Measurements from ENCODE around the gene CTDSPL.

CTDSPL gene

GRCh38 chr3:37943631-37944314 is 82.1 kb downstream of the CTDSPL start:
- no peak for DNase-seq (ENCODE audit: low read depth)

DNA sequence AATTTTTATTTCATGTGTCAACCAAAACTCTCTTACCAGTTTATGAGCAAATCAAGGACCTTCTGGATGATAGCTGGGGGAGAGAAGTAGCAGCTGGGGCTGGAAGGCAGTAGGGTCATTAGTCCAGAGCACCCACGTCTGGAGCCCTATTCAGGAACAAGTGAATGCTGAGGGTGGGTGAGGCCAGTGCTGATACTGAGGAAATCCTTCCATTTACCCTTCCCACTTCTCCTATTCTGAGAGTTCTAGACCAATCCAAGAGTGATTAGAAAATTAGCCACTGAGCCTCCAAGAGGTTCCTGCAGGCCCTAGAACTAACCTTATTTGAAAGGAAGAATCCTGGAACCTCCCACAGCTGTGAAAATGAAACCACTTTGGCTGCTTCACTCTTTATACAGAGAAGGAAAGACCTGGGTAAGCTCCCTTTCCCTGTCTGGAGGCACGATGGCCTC is 82.7 kb downstream of the CTDSPL start:
- DNase-seq (ENCODE audit: low read depth): no peak

DNA sequence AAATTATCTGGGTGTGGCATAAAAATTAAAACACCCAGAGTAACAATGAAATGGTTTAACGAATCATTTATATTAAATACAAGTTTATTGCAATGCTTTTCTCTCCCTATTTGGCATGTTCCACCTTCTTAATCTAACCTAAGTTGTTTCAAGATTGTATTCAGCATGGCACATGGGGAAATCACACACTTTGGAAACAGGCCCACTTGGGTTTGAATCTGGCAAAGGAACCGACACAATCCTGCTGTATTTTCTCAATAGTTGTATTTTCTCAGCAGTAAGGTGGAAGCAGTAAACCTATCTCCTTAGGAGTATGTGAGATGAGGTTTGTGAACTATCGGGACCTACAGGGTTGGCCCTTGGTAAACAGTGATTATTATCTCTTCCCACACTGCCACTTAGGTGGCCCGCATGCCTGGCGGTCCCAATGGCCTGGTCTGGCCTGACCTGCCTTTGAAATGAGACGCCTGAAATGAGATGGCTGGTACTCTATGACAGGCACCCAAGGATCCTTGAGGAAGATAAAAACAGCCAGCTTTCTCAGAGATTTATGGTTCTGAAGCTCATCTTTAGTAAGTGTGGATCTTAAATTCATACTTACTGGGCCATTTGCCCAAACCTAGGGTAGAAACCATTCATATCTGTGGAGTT is 83.6 kb downstream of the CTDSPL start:
- no peak for DNase-seq (ENCODE audit: low read depth)

DNA sequence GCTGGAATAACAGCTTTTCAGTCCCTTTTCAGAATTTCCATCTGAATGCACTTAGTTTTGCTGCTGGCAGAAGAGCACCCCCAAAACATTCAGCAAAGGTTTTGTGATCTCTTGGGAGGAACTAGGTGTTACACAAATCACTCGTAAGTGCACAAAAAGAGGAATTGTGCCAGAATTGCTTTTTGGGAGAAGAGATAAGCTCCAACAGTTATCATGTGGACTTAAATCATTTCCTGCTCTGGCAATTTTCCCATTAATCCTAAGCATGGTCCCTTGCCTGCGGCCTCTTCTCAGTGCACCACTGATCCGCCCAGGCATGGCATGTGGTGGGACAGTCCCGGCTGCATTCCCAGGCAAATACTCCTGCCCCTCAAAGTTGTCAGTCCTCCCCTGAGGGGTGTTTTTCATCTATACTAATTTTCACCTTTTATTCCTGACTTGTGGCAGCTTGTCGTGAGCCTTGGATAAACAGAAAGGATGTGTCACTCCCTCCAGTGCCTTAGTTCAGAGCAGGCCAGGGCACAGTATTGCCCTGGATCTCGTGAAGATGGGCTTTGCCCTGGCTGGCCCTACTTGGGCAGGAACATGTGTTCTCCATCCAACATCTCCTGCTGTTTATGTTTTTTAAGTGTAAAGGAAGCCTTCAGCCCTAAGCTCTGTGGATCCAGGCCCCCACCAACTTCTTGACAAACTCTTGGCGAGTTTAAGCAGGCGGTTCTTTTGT is 84.3 kb downstream of the CTDSPL start:
- no peak for DNase-seq (ENCODE audit: low read depth)

DNA sequence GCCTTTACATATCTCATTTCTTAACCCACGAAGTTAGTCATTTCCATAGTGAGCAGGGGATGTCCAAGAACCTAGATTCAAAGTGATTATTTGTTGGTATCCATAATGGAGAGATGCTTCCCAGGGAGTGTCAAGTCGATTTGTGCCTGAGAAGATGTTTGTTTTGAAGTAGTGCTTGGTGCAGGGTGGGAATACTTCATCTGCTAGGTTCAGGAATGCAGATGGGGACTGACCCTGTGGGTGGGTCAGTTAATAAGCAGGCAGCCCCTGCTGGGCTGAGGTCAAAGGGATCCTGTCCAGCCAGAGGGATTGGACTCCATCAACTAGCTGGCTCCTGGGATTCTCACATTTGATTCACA is 84.8 kb downstream of the CTDSPL start:
- no peak for DNase-seq (ENCODE audit: low read depth)

DNA sequence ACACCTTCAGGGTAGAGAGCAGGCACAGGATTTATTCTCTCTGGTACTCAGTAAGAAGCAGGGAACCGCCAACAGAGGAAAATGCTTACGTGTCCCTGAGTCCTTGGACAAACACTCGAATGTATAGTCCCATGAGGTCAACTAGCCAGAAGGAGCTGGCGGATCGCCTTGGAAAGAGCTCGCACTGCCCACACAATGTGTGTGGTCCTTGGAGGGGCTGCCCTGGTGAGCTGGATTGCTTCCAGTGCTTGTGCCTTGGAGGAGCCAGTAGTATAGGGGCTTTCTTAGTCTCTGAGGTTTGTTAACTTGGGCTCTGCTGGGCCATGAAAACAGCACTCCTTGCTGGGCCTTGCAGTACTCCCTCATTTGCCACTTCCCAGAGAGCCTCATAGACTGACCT is 88.2 kb downstream of the CTDSPL start:
- DNase-seq (ENCODE audit: low read depth): no peak

DNA sequence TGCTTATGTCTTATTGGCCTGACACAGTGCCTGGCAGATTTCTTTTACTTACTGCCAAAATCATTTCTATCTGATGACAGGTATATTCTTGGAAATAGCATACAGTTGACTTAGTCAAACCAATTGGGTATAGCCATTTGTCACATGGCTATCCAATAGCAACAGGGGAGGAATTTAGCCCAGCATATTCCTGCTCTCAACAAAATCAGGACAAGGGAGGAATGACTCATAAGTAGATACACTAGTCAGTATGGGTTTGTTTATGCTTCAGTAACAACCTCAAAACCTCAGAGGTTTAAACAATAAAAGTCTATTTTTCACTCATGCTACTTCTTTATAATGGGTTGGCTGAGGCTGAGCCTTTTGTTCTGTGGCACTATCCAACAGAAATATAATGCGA is 90.9 kb downstream of the CTDSPL start:
- no peak for DNase-seq (ENCODE audit: low read depth)

DNA sequence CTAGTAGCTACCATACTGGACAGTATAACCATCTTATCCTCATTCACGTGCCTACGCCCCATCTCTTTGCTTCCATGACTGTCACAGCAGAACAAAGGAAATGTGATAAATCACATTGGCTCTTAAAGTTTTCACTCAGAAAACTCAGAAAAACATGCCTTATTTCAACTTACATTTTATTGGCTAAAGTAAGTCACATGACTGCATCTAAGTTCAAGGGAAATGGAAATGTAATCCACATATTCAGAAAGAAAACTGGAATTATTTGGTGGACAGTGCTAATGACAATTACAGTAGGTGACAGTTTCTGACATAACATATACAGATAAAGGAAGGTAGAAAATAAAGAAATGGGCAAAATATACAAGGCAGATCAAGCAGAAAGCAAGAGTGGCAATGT is 91.5 kb downstream of the CTDSPL start:
- DNase-seq (ENCODE audit: low read depth): no peak

DNA sequence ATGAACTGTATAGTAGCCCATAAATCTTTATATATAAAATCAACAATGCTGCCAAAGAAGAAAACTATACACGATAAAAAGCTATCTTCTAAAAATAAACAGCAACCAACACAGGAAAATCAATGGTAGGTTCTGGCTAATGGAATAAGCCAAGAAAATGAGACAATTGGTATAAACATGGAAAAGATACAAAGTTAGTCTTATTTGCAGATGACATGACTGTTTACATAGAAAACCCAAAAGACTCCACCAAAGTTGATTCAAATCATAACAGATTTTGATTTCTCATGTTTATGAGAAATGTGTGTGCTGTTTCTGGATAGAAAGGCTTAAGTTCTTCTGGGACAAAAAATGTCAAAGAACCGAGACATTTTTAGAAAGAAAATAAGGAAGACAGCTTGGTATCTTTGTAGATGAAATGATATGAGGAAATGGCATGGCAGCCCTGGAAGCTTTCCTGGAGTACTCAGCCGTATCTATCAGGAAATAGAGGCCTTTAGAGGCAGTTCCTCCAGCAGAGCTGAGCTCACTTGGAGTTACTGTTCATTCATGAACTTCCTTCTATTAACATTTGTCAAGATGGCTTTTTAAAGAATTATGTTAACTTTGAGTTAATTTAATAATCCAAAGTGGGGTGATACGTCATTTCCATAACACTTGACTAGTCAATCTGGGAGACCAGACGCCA is 92.2 kb downstream of the CTDSPL start:
- no peak for DNase-seq (ENCODE audit: low read depth)

DNA sequence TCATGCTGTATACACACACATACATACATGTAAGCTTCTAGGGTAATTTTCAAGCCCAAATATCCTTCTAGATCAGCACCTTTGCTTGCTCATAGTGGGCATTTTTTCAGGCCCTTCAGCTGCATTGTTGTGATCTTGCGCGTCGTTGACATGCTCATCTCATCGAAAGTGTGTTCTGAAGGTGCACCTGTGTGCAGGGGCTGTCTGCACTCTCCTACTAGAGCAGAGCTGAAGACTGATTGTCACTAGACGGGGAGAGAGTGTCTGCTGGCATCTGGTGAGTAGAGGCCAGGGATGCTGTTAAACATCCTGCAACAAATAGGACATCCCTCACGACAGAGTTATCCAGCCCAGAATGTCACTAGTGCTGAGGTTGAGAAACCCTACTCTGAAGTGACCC is 93.2 kb downstream of the CTDSPL start:
- no peak for DNase-seq (ENCODE audit: low read depth)

DNA sequence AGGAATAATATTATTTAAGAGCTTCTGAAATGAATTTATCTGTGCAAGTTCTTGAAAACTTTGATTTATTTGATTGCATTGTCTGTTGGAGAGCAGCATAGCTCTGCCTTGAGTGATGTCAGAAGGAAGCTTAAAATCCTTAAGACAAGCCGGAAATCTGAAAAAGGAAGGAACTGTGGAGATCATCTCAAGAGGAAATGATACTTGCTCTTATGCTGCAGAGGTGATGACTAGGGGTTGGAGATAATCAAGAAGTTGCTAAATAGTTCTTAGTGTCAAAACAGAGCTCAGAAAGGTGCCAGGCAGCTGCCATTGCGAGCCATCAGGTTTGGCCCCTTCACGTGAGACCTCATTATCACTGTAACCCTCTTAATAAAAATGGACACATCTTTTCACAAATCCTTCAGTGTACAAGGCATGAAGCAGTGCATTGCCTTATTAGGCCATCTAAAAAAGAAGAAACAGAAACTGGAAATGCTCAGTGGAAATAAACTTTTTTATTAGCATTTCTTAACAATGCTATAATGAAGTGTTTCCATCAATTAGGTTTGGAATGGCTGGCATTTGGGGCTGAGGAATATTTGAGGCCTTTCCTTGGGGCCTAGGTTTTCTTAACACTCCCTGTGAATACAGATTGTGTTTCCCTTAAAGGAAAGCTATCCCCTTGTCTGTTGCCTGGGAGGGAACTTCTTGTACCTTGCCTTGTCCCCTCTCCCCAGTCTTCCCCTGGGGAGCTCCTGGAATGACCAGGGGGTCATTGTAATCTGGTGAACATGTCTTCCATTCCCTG is 94.4 kb downstream of the CTDSPL start:
- no peak for DNase-seq (ENCODE audit: low read depth)

DNA sequence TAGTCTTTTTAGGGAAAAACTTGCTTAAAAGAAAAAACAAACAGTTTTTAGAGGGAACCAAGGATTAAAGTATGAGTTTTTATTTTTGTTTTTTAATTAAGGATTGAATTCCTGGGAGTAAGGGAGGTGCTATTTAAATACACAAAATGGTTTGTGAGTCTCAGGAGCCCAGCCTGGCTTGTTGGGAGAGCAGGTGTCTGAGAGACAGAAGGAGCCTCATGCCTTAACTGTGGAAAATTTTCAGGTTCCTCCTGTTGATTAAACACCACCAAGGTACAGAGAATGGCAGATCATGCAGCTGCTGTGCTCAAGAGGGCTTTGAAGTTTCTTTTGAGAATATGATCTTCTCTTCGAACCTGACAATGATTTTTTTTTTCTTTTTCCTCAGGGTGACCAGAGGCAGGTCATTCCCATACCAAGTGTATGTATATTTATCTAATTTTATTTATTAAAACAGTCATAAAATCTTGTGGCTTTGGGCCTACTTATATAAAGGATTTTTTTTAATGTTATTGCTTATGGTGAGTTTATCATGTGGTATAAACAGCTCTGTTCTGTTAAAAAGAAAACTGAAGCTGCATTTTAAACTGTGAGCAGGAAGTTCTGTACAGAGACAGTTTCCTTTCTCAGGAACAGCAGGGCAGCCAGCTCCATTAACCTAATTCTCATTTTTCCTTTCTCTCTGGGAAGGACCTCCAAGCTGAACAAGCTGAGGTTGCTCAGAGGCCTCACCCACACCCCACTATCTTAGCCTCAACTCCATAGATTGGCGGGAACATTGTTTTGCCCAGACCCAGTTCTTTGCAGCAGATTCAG is 95.3 kb downstream of the CTDSPL start:
- DNase-seq (ENCODE audit: low read depth): no peak

DNA sequence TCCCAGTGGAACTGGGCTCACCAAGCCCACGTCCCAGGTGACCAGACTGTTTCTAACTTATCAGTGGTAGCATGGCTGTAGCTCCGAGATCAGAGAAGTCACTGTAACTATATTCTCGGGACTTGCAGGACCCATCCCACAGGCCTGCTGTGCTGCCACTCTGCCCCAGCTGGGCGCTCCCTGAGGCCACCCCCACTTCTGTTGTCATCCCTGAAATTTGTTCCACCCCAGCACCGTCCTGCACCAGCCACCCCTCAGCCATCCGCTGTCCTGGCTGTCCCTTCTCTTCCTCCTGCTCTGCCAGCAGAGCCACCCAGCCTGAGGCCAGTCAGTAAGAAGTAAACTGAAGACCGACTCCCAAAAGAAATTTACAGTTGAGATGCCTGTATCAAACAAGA is 95.9 kb downstream of the CTDSPL start:
- no peak for DNase-seq (ENCODE audit: low read depth)

DNA sequence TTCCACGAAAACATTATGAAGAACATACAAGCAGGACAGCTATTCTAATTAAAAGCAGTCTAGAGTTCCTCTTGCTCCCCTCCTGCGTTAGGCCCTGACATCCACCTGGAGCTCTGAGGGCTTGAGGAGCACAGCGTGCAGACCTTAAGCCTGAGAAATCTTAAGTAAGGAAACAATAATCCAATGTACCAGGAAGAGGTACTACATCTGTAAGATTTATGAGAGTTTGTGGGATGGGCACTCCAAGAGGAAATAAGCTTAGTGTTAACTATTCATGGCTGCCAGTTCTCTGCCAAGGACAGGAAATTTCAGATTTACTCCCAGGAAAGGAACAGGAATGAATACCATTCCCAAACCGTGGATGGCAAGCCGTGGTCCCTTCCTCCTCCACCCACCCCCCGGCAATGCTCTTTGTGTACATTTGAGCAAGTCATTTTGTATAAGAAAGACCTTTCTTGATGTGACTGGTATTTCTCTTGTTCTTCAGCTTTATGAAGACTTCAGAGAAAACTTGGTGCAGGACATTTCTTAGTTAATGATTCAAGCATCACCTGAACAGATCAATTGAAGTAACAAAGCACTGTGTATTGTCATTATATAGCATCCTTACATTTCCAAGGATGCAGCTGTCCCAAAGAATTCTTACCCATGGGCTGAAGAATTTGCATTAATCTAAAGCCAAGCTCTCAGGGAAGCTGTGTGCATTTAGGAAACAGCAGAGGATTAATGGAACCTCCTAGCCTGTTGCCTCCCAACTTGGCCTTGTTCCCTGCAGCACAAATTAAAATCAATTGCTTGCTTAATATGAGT is 100.1 kb downstream of the CTDSPL start:
- no peak for DNase-seq (ENCODE audit: low read depth)

GRCh38 chr3:37963016-37963415 is 101.3 kb downstream of the CTDSPL start:
- no peak for DNase-seq (ENCODE audit: low read depth)

GRCh38 chr3:37963635-37964034 is 102.0 kb downstream of the CTDSPL start:
- DNase-seq (ENCODE audit: low read depth): no peak

DNA sequence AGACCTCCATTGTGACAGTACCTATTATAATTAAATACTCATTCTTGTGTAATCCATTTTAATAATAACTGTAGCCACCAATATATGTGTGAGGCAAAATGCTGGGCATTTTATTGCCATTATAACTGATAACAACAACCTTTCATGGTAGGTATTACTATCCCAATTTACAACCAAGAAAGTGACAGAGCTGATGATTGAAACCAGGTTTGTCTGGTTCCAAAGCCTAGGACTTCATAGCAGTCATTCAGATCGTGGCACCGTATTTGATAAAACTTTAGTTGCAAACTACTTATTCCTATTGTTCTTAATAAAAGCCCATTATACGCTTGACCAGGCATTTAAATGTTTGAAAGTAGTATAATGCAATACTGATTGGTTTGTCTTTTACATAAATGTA is 102.5 kb downstream of the CTDSPL start:
- DNase-seq (ENCODE audit: low read depth): no peak

GRCh38 chr3:37964716-37965115 is 103.0 kb downstream of the CTDSPL start:
- DNase-seq (ENCODE audit: low read depth): no peak

DNA sequence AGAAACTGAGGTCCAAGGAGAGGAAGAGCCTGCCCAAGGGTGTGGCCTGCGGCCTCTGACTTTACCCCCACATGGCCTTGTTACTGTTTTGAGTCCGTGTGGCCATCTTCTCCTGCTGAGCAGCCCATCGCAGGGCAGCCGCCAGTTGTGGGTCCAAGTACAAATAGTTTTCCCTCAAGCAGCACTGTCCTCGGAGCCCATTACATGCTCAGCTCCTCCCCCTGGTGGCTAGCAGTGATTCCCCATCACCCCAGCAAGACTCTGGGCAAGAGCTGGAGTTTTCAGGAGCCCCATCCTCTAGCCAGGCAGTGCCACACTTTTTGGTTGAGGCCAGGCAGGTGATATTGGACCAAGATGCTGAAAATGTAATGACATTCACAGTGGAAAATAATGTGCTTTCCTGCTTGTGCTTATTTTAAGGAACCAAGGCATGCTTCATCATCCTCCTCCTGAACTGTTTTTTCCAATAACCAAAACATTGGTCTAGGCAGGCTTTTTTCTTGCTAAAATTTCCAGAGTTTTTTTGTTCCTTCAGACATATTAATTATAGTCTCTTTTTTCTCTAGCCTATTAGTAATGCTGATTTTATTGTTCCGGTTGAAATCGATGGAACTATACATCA is 105.7 kb downstream of the CTDSPL start:
- DNase-seq (ENCODE audit: low read depth): peak; percentile 44

DNA sequence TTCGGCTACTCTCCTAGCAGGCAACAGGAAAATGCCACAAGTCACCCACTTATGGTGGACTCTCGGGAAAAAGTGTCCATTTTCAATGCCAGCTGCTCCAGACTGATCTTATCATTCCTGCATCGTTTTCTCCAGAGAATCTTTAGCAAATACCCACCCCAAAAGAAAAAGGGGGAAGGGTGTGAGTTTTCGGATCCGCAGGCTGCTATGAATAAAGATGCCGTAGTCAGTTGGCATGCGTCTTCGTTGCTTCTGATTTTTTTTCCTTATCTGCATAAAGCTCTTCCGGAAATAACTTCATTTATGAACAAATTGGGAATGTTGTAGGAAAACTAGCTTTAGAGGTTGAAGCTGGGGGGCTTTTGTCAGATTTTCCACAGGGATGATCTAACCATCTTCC is 106.5 kb downstream of the CTDSPL start:
- DNase-seq (ENCODE audit: low read depth): no peak
